Activated naive CD8-positive, alpha-beta T cell treated with anti-CD3 and anti-CD28 coated beads, Interleukin-2, amount 10 ng/mL, durations not matched to agents 7 days and 5 days (primary cell): Measurements from ENCODE around the gene DLX2. TPM values are rescaled to one million over a fixed set of nuclear protein-coding genes. Genes with fewer than 3 reads are reported as not detected.

Source experiments
- ATAC-seq: fragments of 150-1000 bp; cut with Tn5 transposase; one replicate; pipeline ENCODE4 v1.10.0; 2021; ENCODE audit warnings: low read depth, moderate library complexity
- POLR2A ChIA-PET: fragments of 350-600 bp; sonication (Branson Sonifier 250); formaldehyde crosslinking; loops from one replicate; lab custom pipeline; 2021; ENCODE audit warnings: antibody characterized with exemption; lab: Charles Lee
- DNase-seq: peaks from one replicate; pipeline ENCODE4 v3.0.0; 2021
- H3K27ac Mint-ChIP-seq: one replicate; pipeline ENCODE4 v1.8.0; 2022; ENCODE audit warnings: mild to moderate bottlenecking, mixed read lengths
- H3K27me3 Mint-ChIP-seq: one replicate; pipeline ENCODE4 v1.8.0; 2022; ENCODE audit warnings: mild to moderate bottlenecking, moderate library complexity, mixed read lengths
- H3K36me3 Mint-ChIP-seq: one replicate; pipeline ENCODE4 v1.8.0; 2021; ENCODE audit warnings: mild to moderate bottlenecking, mixed read lengths
- H3K4me1 Mint-ChIP-seq: one replicate; pipeline ENCODE4 v1.8.0; 2021; ENCODE audit warnings: mixed read lengths
- H3K4me3 Mint-ChIP-seq: one replicate; pipeline ENCODE4 v1.8.0; 2022; ENCODE audit warnings: mild to moderate bottlenecking, moderate library complexity, mixed read lengths
- H3K9me3 Mint-ChIP-seq: one replicate; pipeline ENCODE4 v1.8.0; 2021; ENCODE audit warnings: mixed read lengths
- total RNA-seq, 2 experiments: library from RNA; stranded (reverse); gene quantifications; one replicate each; pipeline ENCODE4 v1.2.3, GENCODE V29; 2021

Gene DLX2
- total RNA-seq, 2 experiments from 2014 or later = not detected

DNA sequence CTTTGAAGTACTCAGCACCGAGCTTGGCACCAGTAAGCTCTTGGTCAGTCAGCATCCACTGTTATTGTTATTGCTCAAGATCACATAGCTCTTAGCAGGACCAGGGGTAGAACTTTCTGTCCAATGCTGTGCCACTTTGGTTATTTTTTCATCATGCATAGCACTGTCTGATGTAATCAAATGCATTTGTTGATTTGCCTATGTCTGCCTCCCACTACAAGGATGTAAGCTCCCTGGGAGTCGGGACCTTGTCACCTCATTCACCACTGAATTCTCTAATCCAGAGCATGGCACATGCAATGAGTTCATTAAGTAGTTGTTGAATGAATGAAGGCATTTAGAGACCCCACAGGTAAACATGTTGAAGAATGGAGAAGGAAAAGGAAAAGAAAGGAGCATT is 46.4 kb downstream of the DLX2 start:
- Mint-ChIP-seq H3K4me3 (no peak overlapping the region), H3K9me3 (no peaks in the 10 kb centered on the region), H3K27me3 (peaks cover 10% of the 10 kb centered on the region), H3K36me3 (no peaks in the 10 kb centered on the region), H3K4me1 (no peaks in the 10 kb centered on the region), H3K27ac (no peak overlapping the region)
- no peak for ATAC-seq
- DNase-seq = no peak
- POLR2A ChIA-PET = no interaction called here

DNA sequence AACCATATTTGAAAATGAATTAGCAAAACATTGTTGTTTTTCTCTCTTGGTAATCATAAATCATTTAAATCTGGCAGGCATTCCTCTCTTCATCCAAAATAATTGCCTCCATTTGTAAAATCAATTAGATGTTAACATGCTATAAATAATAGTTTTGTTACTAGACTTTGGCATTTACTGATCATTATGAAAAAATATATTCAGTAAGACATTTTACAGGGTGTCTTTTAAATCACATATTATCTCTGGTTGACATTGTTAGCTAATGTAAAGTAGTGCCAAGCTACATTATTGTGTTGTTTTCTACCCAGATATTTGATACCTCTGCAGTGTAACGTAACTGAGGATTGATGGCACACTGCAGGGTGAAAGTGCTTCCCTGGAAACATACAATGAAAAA is 49.2 kb downstream of the DLX2 start:
- H3K4me1 Mint-ChIP-seq = no peaks in the 10 kb centered on the region
- DNase-seq = no peak
- POLR2A ChIA-PET = no interaction called here
- H3K27me3 Mint-ChIP-seq = peaks cover 12% of the 10 kb centered on the region
- no peak for ATAC-seq
- no peak overlapping the region for H3K27ac Mint-ChIP-seq
- no peak overlapping the region for H3K4me3 Mint-ChIP-seq
- H3K9me3 Mint-ChIP-seq = no peaks in the 10 kb centered on the region
- H3K36me3 Mint-ChIP-seq = peaks cover 2% of the 10 kb centered on the region

DNA sequence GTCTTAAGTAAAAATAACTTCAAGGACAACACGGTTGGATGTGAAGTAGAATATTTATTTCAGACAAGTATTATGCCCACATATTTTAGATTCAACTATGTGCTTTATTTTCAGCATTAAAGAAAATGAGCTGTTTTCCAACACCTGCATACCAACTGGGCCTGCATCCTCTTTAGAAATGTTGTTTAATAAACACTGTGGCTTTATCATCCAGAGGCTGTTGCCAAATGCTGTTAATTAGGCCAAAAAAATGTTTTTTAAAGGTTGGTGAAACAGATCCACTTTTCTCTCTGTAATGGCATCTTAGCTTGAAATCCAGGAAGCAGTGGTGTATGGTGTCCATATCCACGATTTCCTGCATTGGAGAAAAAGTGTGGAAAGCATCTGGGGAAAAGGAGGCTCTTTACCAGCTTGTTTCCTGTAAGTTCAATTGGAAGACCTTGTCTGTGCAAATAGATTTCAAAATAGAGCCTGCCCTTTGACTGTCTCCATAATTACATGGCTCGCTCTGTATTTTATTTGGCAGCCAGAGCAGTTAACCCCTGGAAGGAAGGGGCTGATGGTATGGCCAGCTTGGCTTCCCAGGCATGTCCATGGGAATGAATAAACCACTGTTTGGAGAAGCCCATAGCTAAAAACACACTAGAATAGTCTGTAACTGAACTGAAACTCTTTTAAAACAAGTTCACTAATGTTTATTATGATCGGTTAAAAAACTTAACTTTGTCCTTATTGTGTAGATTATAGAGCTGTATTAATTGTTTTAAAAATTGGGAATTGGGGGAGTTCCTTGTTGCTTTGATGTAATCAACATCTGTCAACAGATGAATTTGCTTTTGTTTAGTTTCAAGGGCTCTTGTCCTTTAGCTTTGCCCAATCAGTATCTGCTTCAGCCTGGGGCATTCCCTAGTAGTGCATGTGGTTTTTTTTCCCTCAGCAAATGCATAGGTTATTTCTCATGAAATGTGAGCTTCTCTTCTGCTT is 50.4 kb downstream of the DLX2 start:
- Mint-ChIP-seq H3K36me3 (peaks cover 2% of the 10 kb centered on the region), H3K27ac (no peak overlapping the region), H3K27me3 (peaks cover 7% of the 10 kb centered on the region), H3K9me3 (no peaks in the 10 kb centered on the region), H3K4me3 (no peak overlapping the region), H3K4me1 (no peaks in the 10 kb centered on the region)
- ATAC-seq (no peak), DNase-seq (no peak)
- POLR2A ChIA-PET = no interaction called here

DNA sequence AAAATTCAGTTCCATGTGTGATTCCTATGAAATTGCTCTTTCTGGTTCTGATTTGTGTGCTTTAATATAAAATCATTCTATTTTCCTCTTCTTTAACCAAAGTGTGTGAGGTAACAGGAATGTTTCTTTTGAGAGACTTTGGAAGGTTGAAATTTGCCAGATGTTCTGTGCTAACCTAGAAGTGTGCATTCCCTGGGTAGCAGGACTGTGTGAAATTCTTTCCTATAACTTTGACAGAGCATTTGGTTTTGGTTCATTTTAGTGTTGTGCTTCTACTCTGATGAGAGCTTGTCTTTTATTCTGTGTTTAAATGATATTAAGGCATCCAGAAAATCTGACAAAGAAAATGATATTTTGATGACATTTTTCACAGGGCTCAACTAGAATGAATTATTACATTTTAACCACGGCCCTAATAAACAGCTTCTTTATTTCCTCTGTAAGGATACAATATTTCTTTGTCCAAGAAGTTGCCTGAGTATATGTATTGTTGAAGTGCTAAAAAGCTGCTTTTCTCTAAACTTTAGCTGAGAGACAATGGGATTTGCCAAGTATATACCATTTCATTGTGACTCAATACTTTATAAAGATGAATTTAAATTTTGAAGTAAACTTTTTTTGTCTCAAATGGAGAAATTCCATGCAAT is 52.1 kb downstream of the DLX2 start:
- POLR2A ChIA-PET = no interaction called here
- H3K27me3 Mint-ChIP-seq = peaks cover 8% of the 10 kb centered on the region
- peaks cover 2% of the 10 kb centered on the region for H3K36me3 Mint-ChIP-seq
- H3K9me3 Mint-ChIP-seq = no peaks in the 10 kb centered on the region
- peaks cover 3% of the 10 kb centered on the region for H3K4me1 Mint-ChIP-seq
- H3K4me3 Mint-ChIP-seq = no peak overlapping the region
- no peak overlapping the region for H3K27ac Mint-ChIP-seq
- ATAC-seq = no peak
- no peak for DNase-seq

DNA sequence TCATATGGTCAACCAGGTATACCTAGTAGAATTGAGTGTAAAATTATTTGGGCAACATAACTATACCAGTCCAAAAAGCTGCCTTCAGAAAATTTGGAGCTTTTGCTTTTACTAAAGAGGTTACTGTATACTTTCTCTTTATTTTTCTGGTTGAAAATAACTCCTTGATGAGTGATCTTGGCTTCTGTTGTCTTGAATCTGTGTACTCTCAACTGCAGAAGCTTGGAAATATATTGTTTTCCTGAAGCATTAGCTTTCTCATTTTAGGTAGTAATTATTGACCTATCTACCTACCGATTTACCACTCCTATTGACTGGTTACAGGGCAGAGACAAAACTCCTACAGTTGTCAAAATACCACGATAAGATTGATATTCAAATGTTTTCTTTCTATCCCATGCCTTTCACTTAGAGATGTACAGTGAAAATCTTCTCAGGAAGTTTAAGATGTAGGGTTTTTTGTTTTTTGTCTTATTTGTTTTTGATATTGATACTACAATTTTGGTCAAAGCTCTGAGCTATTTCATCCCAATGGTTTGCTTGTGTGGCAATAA is 53.1 kb downstream of the DLX2 start:
- H3K27ac Mint-ChIP-seq = no peak overlapping the region
- H3K4me1 Mint-ChIP-seq = peaks cover 3% of the 10 kb centered on the region
- H3K4me3 Mint-ChIP-seq = no peak overlapping the region
- POLR2A ChIA-PET = no interaction called here
- peaks cover 8% of the 10 kb centered on the region for H3K27me3 Mint-ChIP-seq
- no peaks in the 10 kb centered on the region for H3K9me3 Mint-ChIP-seq
- DNase-seq = no peak
- ATAC-seq = no peak
- peaks cover 2% of the 10 kb centered on the region for H3K36me3 Mint-ChIP-seq

Other genes starting within 250 kb of the DLX2 start
- 10 to 100 TPM; 25.1 to 27.5 TPM for gene SLC25A12, start 208.7 kb downstream of the DLX2 start, total RNA-seq
- gene HAT1, start 180.4 kb downstream of the DLX2 start, total RNA-seq = 10 to 100 TPM; 52.5 to 54.5 TPM
- gene METAP1D, start 102.9 kb downstream of the DLX2 start, total RNA-seq = 1 to 10 TPM; 4.5 to 5.6 TPM
- gene DLX1, start 17.4 kb downstream of the DLX2 start, total RNA-seq = not detected